IMR-90 (cell line): ENCODE measurements around the gene EGF. TPM values are rescaled to one million over a fixed set of nuclear protein-coding genes. Genes with fewer than 3 reads are reported as not detected.

Experiments used
- ATAC-seq: fragments of 200-7000 bp; cut with Tn5 transposase; 2 replicates; pipeline ENCODE4 v1.9.1; 2020; ENCODE audit warnings: low read depth, mild to moderate bottlenecking, moderate library complexity
- BruUV-seq: library from RNA; stranded (reverse); fragments of 400-500 nt; replicated peaks from 2 replicates; lab custom pipeline; 2021; lab: Mats Ljungman, UMichigan
- CTCF ChIA-PET: fragments of 300-600 bp; formaldehyde crosslinking; extraction: SDS; loops from one replicate; lab custom pipeline; 2021; ENCODE audit warnings: antibody characterized with exemption; lab: Yijun Ruan, JAX
- POLR2A ChIA-PET: fragments of 300-600 bp; sonication (Branson Sonifier 250); formaldehyde crosslinking; loops from one replicate; lab custom pipeline; 2022; ENCODE audit warnings: antibody characterized with exemption; ENCODE audit not compliant: unreplicated experiment; lab: Charles Lee
- DNase-seq: peaks from one replicate; pipeline ENCODE4 v3.0.0; 2013
- H2AFZ ChIP-seq: replicated peaks from 2 replicates; pipeline ENCODE3; 2013; ENCODE audit warnings: low read length, mild to moderate bottlenecking; ENCODE audit not compliant: poor library complexity
- H2AK5ac ChIP-seq: 2 replicates; pipeline ENCODE4 v1.6.1; 2013; ENCODE audit warnings: low read depth, low read length, inconsistent platforms
- H2AK9ac ChIP-seq: replicated peaks from 2 replicates; pipeline ENCODE3; 2013; ENCODE audit warnings: mild to moderate bottlenecking, low read depth, low read length, moderate library complexity; ENCODE audit not compliant: poor library complexity
- H2BK120ac ChIP-seq: 2 replicates; pipeline ENCODE4 v1.6.1; 2013; ENCODE audit warnings: low read depth, low read length, inconsistent platforms
- H2BK15ac ChIP-seq: 3 replicates; pipeline ENCODE4 v1.6.1; 2013; ENCODE audit warnings: low read depth, low read length, inconsistent platforms
- H2BK20ac ChIP-seq: 2 replicates; pipeline ENCODE4 v1.6.1; 2013; ENCODE audit warnings: low read depth, mild to moderate bottlenecking, inconsistent platforms, low read length, moderate library complexity
- H2BK5ac ChIP-seq: 2 replicates; pipeline ENCODE4 v1.6.1; 2013; ENCODE audit warnings: mild to moderate bottlenecking, low read depth, low read length, inconsistent platforms; ENCODE audit not compliant: poor library complexity, severe bottlenecking
- H3K14ac ChIP-seq: replicated peaks from 2 replicates; pipeline ENCODE4 v1.6.1; 2013; ENCODE audit warnings: low read depth, low read length, inconsistent platforms
- H3K18ac ChIP-seq: 2 replicates; pipeline ENCODE4 v1.6.1; 2013; ENCODE audit warnings: low read depth, low read length, control low read depth
- H3K23ac ChIP-seq: 2 replicates; pipeline ENCODE4 v1.6.1; 2013; ENCODE audit warnings: low read depth, low read length, inconsistent platforms
- H3K27ac ChIP-seq: 2 replicates; pipeline ENCODE4 v1.5.1; 2013; ENCODE audit warnings: mild to moderate bottlenecking, control low read depth, low read length; ENCODE audit not compliant: insufficient read depth
- H3K27me3 ChIP-seq: 2 replicates; pipeline ENCODE4 v1.6.1; 2013; ENCODE audit warnings: low read length; ENCODE audit not compliant: control insufficient read depth, insufficient read depth
- H3K36me3 ChIP-seq: 2 replicates; pipeline ENCODE4 v1.6.1; 2013; ENCODE audit warnings: low read length, mixed read lengths; ENCODE audit not compliant: control insufficient read depth, insufficient read depth
- H3K4ac ChIP-seq: 2 replicates; pipeline ENCODE4 v1.6.1; 2013; ENCODE audit warnings: low read depth, low read length, inconsistent platforms
- H3K4me1 ChIP-seq: 2 replicates; pipeline ENCODE4 v1.6.1; 2013; ENCODE audit warnings: low read length, mixed read lengths; ENCODE audit not compliant: control insufficient read depth, insufficient read depth
- H3K4me2 ChIP-seq: 2 replicates; pipeline ENCODE4 v1.6.1; 2013; ENCODE audit warnings: low read depth, mild to moderate bottlenecking, control low read depth, low read length, moderate library complexity
- H3K4me3 ChIP-seq: 2 replicates; pipeline ENCODE4 v1.5.1; 2013; ENCODE audit warnings: low read depth, mild to moderate bottlenecking, control low read depth, low read length, moderate library complexity; ENCODE audit not compliant: insufficient read depth
- H3K56ac ChIP-seq: 2 replicates; pipeline ENCODE4 v1.6.1; 2013; ENCODE audit warnings: low read length, inconsistent platforms; ENCODE audit not compliant: insufficient read depth; ENCODE audit errors: extremely low read depth
- H3K79me1 ChIP-seq, 2 experiments: 2 replicates each; pipeline ENCODE4 v1.6.1; 2013; ENCODE audit warnings: low read length in 2 of 2, inconsistent platforms in 1 of 2, low read depth in 1 of 2
- H3K9ac ChIP-seq: 2 replicates; pipeline ENCODE4 v1.6.1; 2013; ENCODE audit warnings: low read depth, low read length, control low read depth
- H3K9me1 ChIP-seq: 2 replicates; pipeline ENCODE4 v1.6.1; 2013; ENCODE audit warnings: low read length, inconsistent platforms; ENCODE audit not compliant: insufficient read depth
- H3K9me3 ChIP-seq: 2 replicates; pipeline ENCODE4 v1.6.1; 2013; ENCODE audit warnings: low read length; ENCODE audit not compliant: control insufficient read depth, insufficient read depth
- H4K20me1 ChIP-seq: 2 replicates; pipeline ENCODE4 v1.6.1; 2013; ENCODE audit warnings: low read length, inconsistent platforms; ENCODE audit not compliant: insufficient read depth
- H4K5ac ChIP-seq: 2 replicates; pipeline ENCODE4 v1.6.1; 2013; ENCODE audit warnings: mild to moderate bottlenecking, low read depth, low read length, control low read depth
- H4K8ac ChIP-seq, 2 experiments: 2 replicates each; pipeline ENCODE4 v1.6.1; 2013; ENCODE audit warnings: low read depth in 2 of 2, low read length in 2 of 2, control low read depth in 1 of 2, inconsistent platforms in 1 of 2
- H4K91ac ChIP-seq: 2 replicates; pipeline ENCODE4 v1.6.1; 2013; ENCODE audit warnings: low read depth, low read length, inconsistent platforms; ENCODE audit not compliant: insufficient read depth
- BHLHE40 ChIP-seq: fragments of 150-350 bp; IDR thresholded peaks from 2 replicates; pipeline ENCODE4 v1.6.1; 2016; ENCODE audit warnings: mild to moderate bottlenecking, low read depth, low read length
- CEBPB ChIP-seq: IDR thresholded peaks from 2 replicates; pipeline ENCODE4 v1.6.1; 2012; ENCODE audit warnings: low read depth, low read length, improper control_type of control experiment
- CHD1 ChIP-seq: IDR thresholded peaks from 2 replicates; pipeline ENCODE4 v1.6.1; 2012; ENCODE audit warnings: low read depth, low read length, improper control_type of control experiment
- FOS ChIP-seq: fragments of 150-350 bp; IDR thresholded peaks from 2 replicates; pipeline ENCODE4 v1.6.1; 2016; ENCODE audit warnings: low read depth, low read length
- MAFK ChIP-seq: IDR thresholded peaks from 2 replicates; pipeline ENCODE4 v1.6.1; 2012; ENCODE audit warnings: low read depth, low read length, improper control_type of control experiment
- MAZ ChIP-seq: IDR thresholded peaks from 2 replicates; pipeline ENCODE4 v1.6.1; 2012; ENCODE audit warnings: low read depth, mild to moderate bottlenecking, low read length, improper control_type of control experiment, moderate library complexity, borderline replicate concordance
- MXI1 ChIP-seq: IDR thresholded peaks from 2 replicates; pipeline ENCODE4 v1.6.1; 2012; ENCODE audit warnings: low read depth, mild to moderate bottlenecking, low read length, moderate library complexity, borderline replicate concordance
- NFE2L2 ChIP-seq: fragments of 150-350 bp; IDR thresholded peaks from 2 replicates; pipeline ENCODE4 v1.6.1; 2016; ENCODE audit warnings: low read depth, mild to moderate bottlenecking, low read length
- POLR2A ChIP-seq: IDR thresholded peaks from 2 replicates; pipeline ENCODE4 v1.6.1; 2012; ENCODE audit warnings: mild to moderate bottlenecking, low read depth, low read length
- RAD21 ChIP-seq: IDR thresholded peaks from 2 replicates; pipeline ENCODE4 v1.6.1; 2012; ENCODE audit warnings: low read length, improper control_type of control experiment
- RCOR1 ChIP-seq: IDR thresholded peaks from 2 replicates; pipeline ENCODE4 v1.6.1; 2012; ENCODE audit warnings: mild to moderate bottlenecking, low read length, improper control_type of control experiment; ENCODE audit not compliant: insufficient replicate concordance
- RFX5 ChIP-seq: IDR thresholded peaks from 2 replicates; pipeline ENCODE4 v1.8.0; 2012; ENCODE audit warnings: low read depth, mild to moderate bottlenecking, low read length, moderate library complexity
- SMC3 ChIP-seq: fragments of 150-350 bp; IDR thresholded peaks from 2 replicates; pipeline ENCODE4 v1.6.1; 2016; ENCODE audit warnings: low read depth, mild to moderate bottlenecking, antibody characterized with exemption, low read length, moderate library complexity
- WGBS, 2 experiments: methylation state at CpG; one replicate each; pipeline versions ENCODE4 v1.1.5 to v1.1.7; 2013; ENCODE audit warnings: missing lambda C conversion rate in 2 of 2; ENCODE audit not compliant: insufficient read length in 1 of 2; ENCODE audit errors: extremely low coverage in 2 of 2; 5-methylcytosine and 5-hydroxymethylcytosine counted together
- dilution Hi-C: fragments of 300-500 bp; cut with HindIII; formaldehyde crosslinking; loops from one replicate; pipeline ENCODE4 v1.14.3; 2018; ENCODE audit warnings: low sequenced_read_pairs; ENCODE audit not compliant: unreplicated experiment
- in situ Hi-C: fragments of 300-500 bp; cut with MboI; formaldehyde crosslinking; loops from 3 replicates; pipeline ENCODE4 v1.14.3; 2019; ENCODE audit warnings: low sequenced_read_pairs, inconsistent platforms, mixed read lengths
- intact Hi-C: fragments of 100-400 bp; cut with micrococcal nuclease; formaldehyde crosslinking; loops from 2 replicates; pipeline ENCODE4 v1.10.0; 2022
- polyA plus RNA-seq, 3 experiments: library from polyadenylated mRNA; depleted of rRNA; stranded (reverse); fragments of >200 nt; gene quantifications; 2 replicates each; pipeline ENCODE4 v1.2.3, GENCODE V29; 2012; ENCODE audit warnings: low replicate concordance in 1 of 3
- total RNA-seq: library from RNA; depleted of rRNA; stranded (reverse); fragments of >200 nt; gene quantifications from 2 replicates; pipeline ENCODE4 v1.2.3, GENCODE V29; 2012
- TF ChIP-seq, protein P1 (sequence below): fragments of 150-350 bp; IDR thresholded peaks from 2 replicates; pipeline ENCODE4 v1.6.1; 2016; ENCODE audit warnings: low read depth, mild to moderate bottlenecking, low read length, moderate library complexity, borderline replicate concordance
- TF ChIP-seq, protein P2 (sequence below): fragments of 150-350 bp; IDR thresholded peaks from 2 replicates; pipeline ENCODE4 v1.6.1; 2017; ENCODE audit warnings: mild to moderate bottlenecking, antibody characterized with exemption, low read length, low read depth
- TF ChIP-seq, protein P3 (sequence below): conservative IDR thresholded peaks from 2 replicates; pipeline ENCODE4 v1.5.1; 2012; ENCODE audit warnings: mild to moderate bottlenecking, low read depth, low read length, improper control_type of control experiment

EGF gene
- total and polyA plus RNA-seq, 2 of the 4 experiments (the other 2 are of a cell fraction) = 1.7 to 2.2 TPM

DNA sequence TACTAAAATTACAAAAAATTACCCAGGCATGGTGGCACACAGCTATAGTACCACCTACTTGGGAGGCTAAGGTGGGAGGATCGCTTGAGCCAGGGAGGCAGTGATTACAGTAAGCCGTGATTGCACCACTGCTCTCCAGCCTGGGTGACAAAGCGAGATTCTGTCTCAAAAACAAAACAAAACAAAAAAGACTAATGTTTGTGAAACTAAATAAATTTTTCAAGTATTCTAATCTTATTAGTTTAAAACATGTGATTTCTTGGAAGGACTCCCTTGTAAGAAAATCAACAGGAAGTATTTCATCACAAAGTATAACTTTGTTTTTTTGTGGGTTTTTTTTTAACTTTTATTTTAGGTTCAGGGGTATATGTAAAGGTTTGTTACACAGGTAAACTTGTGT, 89.6 kb downstream of the EGF start:
- Histone ChIP-seq H3K4me2 (no peak overlapping the region), H3K4me1 (no peaks in the 10 kb centered on the region), H4K8ac (no peak overlapping the region), H2BK120ac (no peak overlapping the region), H4K20me1 (no peaks in the 10 kb centered on the region), H2AK9ac (no peak overlapping the region), H3K9me1 (no peaks in the 10 kb centered on the region), H4K91ac (no peak overlapping the region), H3K56ac (no peak overlapping the region), H3K36me3 (no peaks in the 10 kb centered on the region), H3K14ac (no peak overlapping the region), H3K9ac (no peak overlapping the region), H2AFZ (no peak overlapping the region), H2BK5ac (no peak overlapping the region), H3K23ac (no peak overlapping the region), H3K27ac (no peak overlapping the region), H2BK20ac (no peak overlapping the region), H3K79me1 (no peaks in the 10 kb centered on the region), H3K4ac (no peak overlapping the region), H3K9me3 (no peaks in the 10 kb centered on the region), H3K27me3 (no peaks in the 10 kb centered on the region), H3K4me3 (no peak overlapping the region), H2BK15ac (no peak overlapping the region), H2AK5ac (no peak overlapping the region), H3K18ac (no peak overlapping the region), H4K5ac (no peak overlapping the region)
- in situ Hi-C loops = loop anchor here (25.0 kb wide), 1 partner anchor 310 kb away; no protein-coding TSS in a partner anchor
- no peak for DNase-seq
- WGBS, 2 experiments = no CpG with 5 or more reads among the region's 3 CpGs
- no peak for TF ChIP-seq MXI1
- TF ChIP-seq CEBPB = no peak
- no peak for TF ChIP-seq BHLHE40
- no peak for TF ChIP-seq NFE2L2
- no peak for TF ChIP-seq SMC3
- TF ChIP-seq, protein P1, sequence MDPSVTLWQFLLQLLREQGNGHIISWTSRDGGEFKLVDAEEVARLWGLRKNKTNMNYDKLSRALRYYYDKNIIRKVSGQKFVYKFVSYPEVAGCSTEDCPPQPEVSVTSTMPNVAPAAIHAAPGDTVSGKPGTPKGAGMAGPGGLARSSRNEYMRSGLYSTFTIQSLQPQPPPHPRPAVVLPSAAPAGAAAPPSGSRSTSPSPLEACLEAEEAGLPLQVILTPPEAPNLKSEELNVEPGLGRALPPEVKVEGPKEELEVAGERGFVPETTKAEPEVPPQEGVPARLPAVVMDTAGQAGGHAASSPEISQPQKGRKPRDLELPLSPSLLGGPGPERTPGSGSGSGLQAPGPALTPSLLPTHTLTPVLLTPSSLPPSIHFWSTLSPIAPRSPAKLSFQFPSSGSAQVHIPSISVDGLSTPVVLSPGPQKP = no peak
- no peak for TF ChIP-seq POLR2A
- no peak for TF ChIP-seq MAZ
- no peak for TF ChIP-seq FOS
- TF ChIP-seq, protein P2, sequence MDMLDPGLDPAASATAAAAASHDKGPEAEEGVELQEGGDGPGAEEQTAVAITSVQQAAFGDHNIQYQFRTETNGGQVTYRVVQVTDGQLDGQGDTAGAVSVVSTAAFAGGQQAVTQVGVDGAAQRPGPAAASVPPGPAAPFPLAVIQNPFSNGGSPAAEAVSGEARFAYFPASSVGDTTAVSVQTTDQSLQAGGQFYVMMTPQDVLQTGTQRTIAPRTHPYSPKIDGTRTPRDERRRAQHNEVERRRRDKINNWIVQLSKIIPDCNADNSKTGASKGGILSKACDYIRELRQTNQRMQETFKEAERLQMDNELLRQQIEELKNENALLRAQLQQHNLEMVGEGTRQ = no peak
- TF ChIP-seq RAD21 = no peak
- TF ChIP-seq, protein P3, sequence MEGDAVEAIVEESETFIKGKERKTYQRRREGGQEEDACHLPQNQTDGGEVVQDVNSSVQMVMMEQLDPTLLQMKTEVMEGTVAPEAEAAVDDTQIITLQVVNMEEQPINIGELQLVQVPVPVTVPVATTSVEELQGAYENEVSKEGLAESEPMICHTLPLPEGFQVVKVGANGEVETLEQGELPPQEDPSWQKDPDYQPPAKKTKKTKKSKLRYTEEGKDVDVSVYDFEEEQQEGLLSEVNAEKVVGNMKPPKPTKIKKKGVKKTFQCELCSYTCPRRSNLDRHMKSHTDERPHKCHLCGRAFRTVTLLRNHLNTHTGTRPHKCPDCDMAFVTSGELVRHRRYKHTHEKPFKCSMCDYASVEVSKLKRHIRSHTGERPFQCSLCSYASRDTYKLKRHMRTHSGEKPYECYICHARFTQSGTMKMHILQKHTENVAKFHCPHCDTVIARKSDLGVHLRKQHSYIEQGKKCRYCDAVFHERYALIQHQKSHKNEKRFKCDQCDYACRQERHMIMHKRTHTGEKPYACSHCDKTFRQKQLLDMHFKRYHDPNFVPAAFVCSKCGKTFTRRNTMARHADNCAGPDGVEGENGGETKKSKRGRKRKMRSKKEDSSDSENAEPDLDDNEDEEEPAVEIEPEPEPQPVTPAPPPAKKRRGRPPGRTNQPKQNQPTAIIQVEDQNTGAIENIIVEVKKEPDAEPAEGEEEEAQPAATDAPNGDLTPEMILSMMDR = no peak
- TF ChIP-seq RCOR1 = no peak
- no peak for TF ChIP-seq RFX5
- no peak for TF ChIP-seq CHD1
- no peak for TF ChIP-seq MAFK
- ChIA-PET POLR2A (no interaction called here), CTCF (interaction anchor here (5.4 kb wide), 1 partner anchor 509 kb away, joined by 52 read pairs; no protein-coding TSS in a partner anchor)
- ATAC-seq = no peak
- intact Hi-C loops = no loop called here
- dilution Hi-C loops = no loop called here
- BruUV-seq = no TSS peak
